ENCODE measurements around the gene B4GALT3.

Gene B4GALT3

GRCh38 chr1:161217831-161218230, 40.5 kb upstream of the B4GALT3 start:
- no peak overlapping the region for H3K4me3 ChIP-seq (ENCODE audit: low read depth, low read length)
- no peak for DNase-seq (ENCODE audit: low read depth)
- in situ Hi-C loops (cut with HindIII; ENCODE audit: low sequenced_read_pairs), result loop anchor here (25.0 kb wide), 1 partner anchor 519 kb away; the partner anchor contains the start of gene DUSP12
- TF ChIP-seq CTCF (IDR thresholded peaks at IDR 0.05; ENCODE audit: low read depth, low read length, missing control alignments), result no peak

- DNase-seq (ENCODE audit: low read depth), result no peak
- no peak for TF ChIP-seq CTCF (IDR thresholded peaks at IDR 0.05; ENCODE audit: low read depth, low read length, missing control alignments)
- in situ Hi-C loops (cut with HindIII; ENCODE audit: low sequenced_read_pairs), result loop anchor here (25.0 kb wide), 1 partner anchor 520 kb away; the partner anchor contains the start of gene DUSP12
- H3K4me3 ChIP-seq (ENCODE audit: low read depth, low read length), result no peak overlapping the region
Observed at GRCh38 chr1:161216945-161217712, 39.8 kb upstream of the B4GALT3 start.

- no peak within 1 kb of the TSS for H3K4me3 ChIP-seq (ENCODE audit: low read depth, low read length)
- no peak for DNase-seq (ENCODE audit: low read depth)
- in situ Hi-C loops (cut with HindIII; ENCODE audit: low sequenced_read_pairs), result loop anchor here (25.0 kb wide), 1 partner anchor 522 kb away; the partner anchor contains the start of gene DUSP12
- no peak for TF ChIP-seq CTCF (IDR thresholded peaks at IDR 0.05; ENCODE audit: low read depth, low read length, missing control alignments)
Observed at GRCh38 chr1:161215076-161215475, 37.8 kb upstream of the B4GALT3 start, which contains the start of gene FCER1G. Gene FCER1G (plus strand): TSS chr1:161215295. CDS start chr1:161215322, 27 bp downstream.

GRCh38 chr1:161214369-161214768, 37.1 kb upstream of the B4GALT3 start:
- in situ Hi-C loops (cut with HindIII; ENCODE audit: low sequenced_read_pairs), result loop anchor here (25.0 kb wide), 1 partner anchor 523 kb away; the partner anchor contains the start of gene DUSP12
- DNase-seq (ENCODE audit: low read depth), result no peak
- no peak overlapping the region for H3K4me3 ChIP-seq (ENCODE audit: low read depth, low read length)
- no peak for TF ChIP-seq CTCF (IDR thresholded peaks at IDR 0.05; ENCODE audit: low read depth, low read length, missing control alignments)

- H3K4me3 ChIP-seq (ENCODE audit: low read depth, low read length), result no peak overlapping the region
- peak; percentile 98 for TF ChIP-seq CTCF (IDR thresholded peaks at IDR 0.05; ENCODE audit: low read depth, low read length, missing control alignments)
- DNase-seq (ENCODE audit: low read depth), result peak; percentile 47
- in situ Hi-C loops (cut with HindIII; ENCODE audit: low sequenced_read_pairs), result loop anchor here (5.0 to 25.0 kb wide), 3 partner anchors 92 to 527 kb away; partner anchors contain the start of gene DUSP12
Observed at GRCh38 chr1:161209790-161210409, 32.6 kb upstream of the B4GALT3 start.

- H3K4me3 ChIP-seq (ENCODE audit: low read depth, low read length), result no peak overlapping the region
- no peak for TF ChIP-seq CTCF (IDR thresholded peaks at IDR 0.05; ENCODE audit: low read depth, low read length, missing control alignments)
- in situ Hi-C loops (cut with HindIII; ENCODE audit: low sequenced_read_pairs), result loop anchor here (5.0 to 25.0 kb wide), 3 partner anchors 95 to 530 kb away; partner anchors contain the start of gene DUSP12
- DNase-seq (ENCODE audit: low read depth), result no peak
Observed at GRCh38 chr1:161207173-161207572, 29.9 kb upstream of the B4GALT3 start.

Data from astrocyte of the cerebellum (primary cell).